Kidney tubule cell (primary cell): ENCODE measurements around the gene PARP14.
"Not testable (repeated sequence)": the region's sequence is repeated elsewhere in the genome, so short reads cannot be mapped to it uniquely, and the experiment has no call there.

Experiments used
- DNase-seq: peaks from one replicate; pipeline ENCODE4 v3.0.0-alpha.2; 2018; ENCODE audit warnings: low spot score

The PARP14 gene

GRCh38 chr3:122677216-122677615, 3.4 kb upstream of the PARP14 start:
- no peak for DNase-seq

- DNase-seq = no peak
Measured at GRCh38 chr3:122678506-122678905, 2.1 kb upstream of the PARP14 start.

GRCh38 chr3:122679085-122679881, 1.4 kb upstream of the PARP14 start:
- peak; percentile 85 for DNase-seq

- peak; percentile 50 for DNase-seq
Measured at GRCh38 chr3:122679882-122680474, 661 bp upstream of the PARP14 start.

- DNase-seq = no peak
Measured at GRCh38 chr3:122681284-122681973, 790 bp downstream of the PARP14 start.

GRCh38 chr3:122681974-122682409, 1.4 kb downstream of the PARP14 start:
- DNase-seq = peak; percentile 42

GRCh38 chr3:122682778-122683411, 2.3 kb downstream of the PARP14 start:
- DNase-seq = peak; percentile 25

GRCh38 chr3:122687298-122687697, 6.7 kb downstream of the PARP14 start:
- DNase-seq = no peak

GRCh38 chr3:122688996-122689395, 8.4 kb downstream of the PARP14 start:
- DNase-seq = peak; percentile 58

GRCh38 chr3:122689587-122689986, 8.9 kb downstream of the PARP14 start:
- DNase-seq = peak; percentile 47

GRCh38 chr3:122690096-122690495, 9.5 kb downstream of the PARP14 start:
- DNase-seq = peak; percentile 2

- DNase-seq = peak; percentile 82
Measured at GRCh38 chr3:122691195-122691594, 10.6 kb downstream of the PARP14 start.

- no peak for DNase-seq
Measured at GRCh38 chr3:122692674-122693073, 12.0 kb downstream of the PARP14 start.

- DNase-seq = no peak
Measured at GRCh38 chr3:122694966-122695365, 14.3 kb downstream of the PARP14 start.

- DNase-seq = no peak
Measured at GRCh38 chr3:122695927-122696561, 15.4 kb downstream of the PARP14 start.

- peak; percentile 82 for DNase-seq
Measured at GRCh38 chr3:122697952-122698620, 17.4 kb downstream of the PARP14 start.

GRCh38 chr3:122700193-122700592, 19.6 kb downstream of the PARP14 start:
- DNase-seq = no peak

GRCh38 chr3:122705379-122705778, 24.7 kb downstream of the PARP14 start:
- no peak for DNase-seq

- DNase-seq = not testable (repeated sequence)
Measured at GRCh38 chr3:122710616-122711251, 30.1 kb downstream of the PARP14 start.

- no peak for DNase-seq
Measured at GRCh38 chr3:122714273-122714672, 33.6 kb downstream of the PARP14 start.

- DNase-seq = no peak
Measured at GRCh38 chr3:122716667-122717066, 36.0 kb downstream of the PARP14 start.
